Gastroesophageal sphincter (tissue), 4 donors: ENCODE measurements around the gene RCSD1. TPM values are rescaled to one million over a fixed set of nuclear protein-coding genes. Genes with fewer than 3 reads are reported as not detected.

Experiments used
- ATAC-seq: fragments of 150-250 bp; one replicate; pipeline ENCODE4 v1.9.1; 2016; ENCODE audit warnings: mild to moderate bottlenecking, moderate library complexity
- H3K27ac ChIP-seq, 4 donors: fragments of 200-600 bp; sonication (generic) in 3 of 4; 1 replicate in 3 of 4; 2 replicates in 1 of 4; pipeline ENCODE4 v1.5.1; 2016 to 2019
- H3K27me3 ChIP-seq: fragments of 200-600 bp; sonication (generic); one replicate; pipeline ENCODE4 v1.5.1; 2019
- H3K36me3 ChIP-seq, 2 donors: fragments of 200-600 bp; sonication (generic); one replicate each; pipeline ENCODE4 v1.5.1; 2019; ENCODE audit warnings: control low read depth in 1 of 2
- H3K4me1 ChIP-seq, 3 donors: fragments of 200-600 bp; sonication (generic); 1 replicate in 2 of 3; 2 replicates in 1 of 3; pipeline ENCODE4 v1.5.1; 2016 to 2019; ENCODE audit warnings: control low read depth in 2 of 3
- H3K4me3 ChIP-seq, 2 donors: fragments of 200-600 bp; sonication (generic); one replicate each; pipeline ENCODE4 v1.5.1; 2019; ENCODE audit warnings: mild to moderate bottlenecking in 1 of 2, moderate library complexity in 1 of 2
- H3K9me3 ChIP-seq, 3 donors: fragments of 200-600 bp; sonication (generic); one replicate each; pipeline ENCODE4 v1.5.1; 2017 to 2019; ENCODE audit warnings: control low read depth in 2 of 3
- EP300 ChIP-seq: sonication (generic); formaldehyde crosslinking; IDR thresholded peaks from one replicate; pipeline ENCODE4 v1.6.1; 2017; ENCODE audit warnings: antibody characterized with exemption, mild to moderate bottlenecking
- POLR2A ChIP-seq, 2 donors: fragments of 450-650 bp; IDR thresholded peaks; one replicate each; pipeline ENCODE4 v1.6.1; 2017; ENCODE audit warnings: antibody characterized with exemption in 2 of 2, mild to moderate bottlenecking in 2 of 2, moderate library complexity in 1 of 2
- POLR2AphosphoS5 ChIP-seq: sonication (generic); formaldehyde crosslinking; IDR thresholded peaks from one replicate; pipeline ENCODE4 v1.6.1; 2017; ENCODE audit warnings: antibody characterized with exemption
- WGBS, 2 donors: methylation state at CpG; one replicate each; pipeline ENCODE4 v1.1.5; 2018; ENCODE audit warnings: low coverage in 1 of 2; 5-methylcytosine and 5-hydroxymethylcytosine counted together
- total RNA-seq, 4 donors: library from RNA; depleted of rRNA; stranded (reverse); fragments of >200 nt; gene quantifications; one replicate each; pipeline ENCODE4 v1.1.0, GENCODE V29; 2016
- TF ChIP-seq, protein P1 (sequence below), 4 experiments: fragments of 200-600 bp in 2 of 4; fragments of 450-650 bp in 2 of 4; sonication (generic) in 1 of 4; IDR thresholded peaks; one replicate each; pipeline ENCODE4 v1.5.1; 2017 to 2019; ENCODE audit warnings: antibody characterized with exemption in 4 of 4, mild to moderate bottlenecking in 2 of 4, moderate library complexity in 2 of 4

Gene RCSD1
- total RNA-seq, 4 donors from 2014 or later = 14.5 to 20.6 (median 17.3) TPM

DNA sequence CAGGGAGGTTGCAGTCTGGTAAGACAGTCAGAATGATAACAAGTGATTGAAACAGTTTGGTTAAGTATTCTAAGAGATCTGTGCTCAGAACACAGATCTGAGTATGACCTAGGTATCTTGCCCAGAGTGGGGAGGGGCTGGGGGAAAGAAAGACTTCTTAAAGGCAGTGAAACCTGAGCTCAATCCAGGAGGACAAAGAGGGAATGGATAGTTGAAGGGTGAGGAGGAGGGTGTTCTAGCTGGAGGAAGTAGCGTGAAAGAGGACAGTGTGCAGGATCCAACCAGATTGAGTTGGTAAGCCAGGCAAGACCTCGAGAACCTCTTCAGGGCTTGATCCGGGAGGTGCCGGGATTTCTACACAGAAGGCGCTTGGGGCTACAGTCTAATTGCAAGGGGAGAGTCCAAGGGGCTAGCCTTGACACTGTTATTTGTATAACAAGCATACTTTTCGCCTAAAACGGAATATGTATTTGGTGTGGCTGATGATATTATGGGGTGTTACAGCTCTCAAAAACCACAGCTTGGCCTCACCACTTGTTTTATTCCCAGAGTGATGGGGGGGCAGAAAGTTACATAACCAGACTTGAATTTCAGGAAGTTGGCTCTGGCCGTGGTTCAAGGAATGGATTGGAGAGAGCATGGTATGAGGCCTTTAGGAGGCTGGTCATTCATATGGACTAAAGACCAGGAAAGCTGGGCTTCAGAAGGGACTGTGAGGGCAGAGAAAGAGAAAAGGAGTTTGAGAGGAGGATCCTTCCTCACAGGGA, 19.1 kb downstream of the RCSD1 start:
- Histone ChIP-seq H3K4me1 (peaks cover 0 to 76% (median 12%) of the 10 kb centered on the region in 3 donors), H3K9me3 (no peaks in the 10 kb centered on the region), H3K4me3 (no peak overlapping the region), H3K27me3 (no peaks in the 10 kb centered on the region), H3K36me3 (no peaks in the 10 kb centered on the region), H3K27ac (peak overlapping the region in 3 of 4 donors; percentile 19 to 64 (median 31))
- TF ChIP-seq POLR2AphosphoS5 (no peak), EP300 (no peak), POLR2A (IDR thresholded peaks at IDR 0.05) (no peak)
- TF ChIP-seq, protein P1, sequence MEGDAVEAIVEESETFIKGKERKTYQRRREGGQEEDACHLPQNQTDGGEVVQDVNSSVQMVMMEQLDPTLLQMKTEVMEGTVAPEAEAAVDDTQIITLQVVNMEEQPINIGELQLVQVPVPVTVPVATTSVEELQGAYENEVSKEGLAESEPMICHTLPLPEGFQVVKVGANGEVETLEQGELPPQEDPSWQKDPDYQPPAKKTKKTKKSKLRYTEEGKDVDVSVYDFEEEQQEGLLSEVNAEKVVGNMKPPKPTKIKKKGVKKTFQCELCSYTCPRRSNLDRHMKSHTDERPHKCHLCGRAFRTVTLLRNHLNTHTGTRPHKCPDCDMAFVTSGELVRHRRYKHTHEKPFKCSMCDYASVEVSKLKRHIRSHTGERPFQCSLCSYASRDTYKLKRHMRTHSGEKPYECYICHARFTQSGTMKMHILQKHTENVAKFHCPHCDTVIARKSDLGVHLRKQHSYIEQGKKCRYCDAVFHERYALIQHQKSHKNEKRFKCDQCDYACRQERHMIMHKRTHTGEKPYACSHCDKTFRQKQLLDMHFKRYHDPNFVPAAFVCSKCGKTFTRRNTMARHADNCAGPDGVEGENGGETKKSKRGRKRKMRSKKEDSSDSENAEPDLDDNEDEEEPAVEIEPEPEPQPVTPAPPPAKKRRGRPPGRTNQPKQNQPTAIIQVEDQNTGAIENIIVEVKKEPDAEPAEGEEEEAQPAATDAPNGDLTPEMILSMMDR (IDR thresholded peaks at IDR 0.05) = no peak
- 84 to 89% methylated on average over 6 to 7 of the region's 8 CpGs for WGBS, 2 donors
- ATAC-seq = peak; percentile 24

DNA sequence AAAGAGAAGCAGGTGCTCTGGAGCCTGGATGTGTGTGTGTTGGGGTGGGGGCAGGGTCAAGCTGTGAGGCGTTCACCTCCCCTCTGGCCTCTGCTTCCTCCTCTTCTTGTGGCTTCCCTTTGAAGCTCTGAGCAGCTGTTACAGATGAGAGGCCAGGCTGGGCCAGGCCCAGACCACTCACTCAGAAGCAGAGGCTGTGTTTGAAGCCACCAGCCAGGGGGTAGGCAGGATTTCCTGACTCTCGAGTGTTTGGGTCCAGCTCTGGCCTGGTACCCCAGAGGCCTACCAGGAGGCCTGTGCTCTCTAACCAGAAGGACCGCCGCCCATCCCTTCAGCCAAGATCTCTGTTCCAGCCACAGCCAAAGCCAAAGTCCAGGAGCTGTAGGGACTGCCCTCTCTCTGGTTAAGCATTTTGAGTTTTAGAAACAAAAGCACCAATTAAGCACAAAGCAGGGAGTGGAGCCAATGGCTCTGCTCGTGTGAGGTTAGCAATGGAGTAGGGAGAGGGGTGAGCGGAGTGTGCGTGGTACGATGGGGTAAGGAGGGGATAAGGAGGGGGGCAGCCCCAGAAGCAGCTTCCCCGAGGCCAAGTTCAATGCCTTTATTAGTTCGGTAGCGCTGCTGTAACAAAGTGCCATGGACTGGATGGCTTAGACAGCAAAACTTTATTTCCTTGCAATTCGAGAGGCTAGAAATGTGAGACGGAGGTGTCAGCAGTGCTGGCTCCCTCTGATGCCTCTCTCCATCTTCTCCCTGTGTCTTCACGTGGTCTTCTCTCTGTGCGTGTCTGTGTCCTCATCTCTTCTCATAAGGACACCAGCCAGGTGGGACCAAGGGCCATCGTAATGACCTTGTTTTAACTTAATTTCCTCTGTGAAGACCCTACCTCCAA, 20.5 kb downstream of the RCSD1 start:
- peak; percentile 42 for ATAC-seq
- no peaks in the 10 kb centered on the region for H3K36me3 ChIP-seq
- peak overlapping the region in 2 of 4 donors; percentile 38 to 64 for H3K27ac ChIP-seq
- TF ChIP-seq, protein P1 (IDR thresholded peaks at IDR 0.05) = no peak
- TF ChIP-seq POLR2AphosphoS5 = no peak
- TF ChIP-seq EP300 = no peak
- no peak for TF ChIP-seq POLR2A (IDR thresholded peaks at IDR 0.05)
- no peaks in the 10 kb centered on the region for H3K27me3 ChIP-seq
- 66 to 74% methylated on average over 8 to 11 of the region's 16 CpGs for WGBS, 2 donors
- H3K4me3 ChIP-seq = no peak overlapping the region
- no peaks in the 10 kb centered on the region for H3K9me3 ChIP-seq
- peaks cover 0 to 75% (median 9%) of the 10 kb centered on the region in 3 donors for H3K4me1 ChIP-seq

DNA sequence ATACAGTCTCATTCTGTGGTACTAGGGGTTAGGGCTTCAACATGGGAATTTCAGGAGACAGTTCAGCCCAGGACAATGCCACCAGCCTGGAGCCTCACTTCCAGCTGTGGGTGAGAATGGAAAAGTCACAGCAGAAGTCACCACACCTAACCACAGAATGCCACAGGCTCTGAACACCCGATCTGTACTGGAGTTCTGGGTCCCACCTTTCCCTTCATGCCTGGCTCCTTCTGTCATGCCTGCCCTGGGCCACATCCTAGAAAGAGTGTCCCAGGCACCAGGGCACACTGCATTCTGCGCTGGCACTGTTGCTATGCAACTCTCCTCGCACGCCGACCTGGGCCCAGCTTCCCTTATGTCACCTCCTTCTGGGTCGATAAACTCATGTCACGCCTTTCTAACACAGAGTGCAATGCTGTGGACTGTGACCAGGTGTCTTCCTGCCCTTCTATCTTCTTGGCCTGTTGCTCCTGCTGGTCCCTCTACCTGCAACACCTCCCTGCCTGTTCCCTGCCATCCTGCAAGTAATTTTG, 21.2 kb downstream of the RCSD1 start:
- no peaks in the 10 kb centered on the region for H3K9me3 ChIP-seq
- no peak for TF ChIP-seq POLR2A (IDR thresholded peaks at IDR 0.05)
- TF ChIP-seq, protein P1 (IDR thresholded peaks at IDR 0.05) = no peak
- TF ChIP-seq POLR2AphosphoS5 = no peak
- TF ChIP-seq EP300 = no peak
- no peak overlapping the region for H3K4me3 ChIP-seq
- WGBS, 2 donors = 90% methylated on average over 6 of the region's 7 CpGs
- ATAC-seq = no peak
- no peaks in the 10 kb centered on the region for H3K27me3 ChIP-seq
- peak overlapping the region in 1 of 4 donors; percentile 38 for H3K27ac ChIP-seq
- peaks cover 0 to 75% (median 9%) of the 10 kb centered on the region in 3 donors for H3K4me1 ChIP-seq
- no peaks in the 10 kb centered on the region for H3K36me3 ChIP-seq

DNA sequence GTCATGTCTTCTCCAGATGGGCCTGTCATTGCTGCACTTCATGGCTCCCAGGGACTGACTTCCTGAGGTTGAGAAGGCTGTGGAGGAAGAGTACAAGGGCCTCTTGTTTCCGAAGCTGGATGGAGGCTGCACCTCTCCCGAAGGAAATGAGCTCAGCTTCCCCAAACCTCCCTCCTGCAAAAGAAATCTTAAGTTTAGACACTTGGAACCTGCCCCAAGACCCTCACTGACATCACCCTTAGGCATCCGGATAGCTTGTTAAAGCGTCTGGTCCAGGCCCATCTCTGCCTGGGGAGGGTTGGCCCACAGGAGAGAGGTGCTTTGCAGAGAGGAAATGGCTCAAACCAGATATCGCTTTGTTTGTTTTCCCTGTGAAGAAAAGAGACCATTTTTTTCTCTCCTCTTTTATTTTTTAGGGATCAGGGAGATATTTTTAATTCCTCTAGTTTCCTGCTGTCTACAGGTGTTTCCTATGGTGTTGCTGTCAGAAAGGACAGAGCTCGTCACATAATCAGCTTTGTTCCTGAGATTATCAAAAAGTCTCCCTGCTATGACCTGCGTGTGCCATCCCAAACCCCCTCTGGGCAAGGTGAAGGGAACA, 25.0 kb downstream of the RCSD1 start:
- WGBS, 2 donors = 55 to 78% methylated on average over 3 to 5 of the region's 7 CpGs
- Histone ChIP-seq H3K4me3 (no peak overlapping the region), H3K27me3 (no peaks in the 10 kb centered on the region), H3K4me1 (peaks cover 0 to 62% (median 0%) of the 10 kb centered on the region in 3 donors), H3K9me3 (no peaks in the 10 kb centered on the region), H3K27ac (peak overlapping the region in 2 of 4 donors; percentile 14), H3K36me3 (no peaks in the 10 kb centered on the region)
- ATAC-seq = no peak
- TF ChIP-seq POLR2A (IDR thresholded peaks at IDR 0.05) (no peak), POLR2AphosphoS5 (no peak), EP300 (no peak)
- TF ChIP-seq, protein P1 (IDR thresholded peaks at IDR 0.05) = no peak
